GM19455 (cell line): ENCODE measurements around the gene MOK.

Experiments
- ATAC-seq: cut with Tn5 transposase; IDR thresholded peaks from one replicate; pipeline ENCODE4 v1.9.1; 2021; ENCODE audit not compliant: unreplicated experiment

Gene MOK

GRCh38 chr14:102285106-102285505 is 19.9 kb downstream of the MOK start:
- ATAC-seq = no peak

DNA sequence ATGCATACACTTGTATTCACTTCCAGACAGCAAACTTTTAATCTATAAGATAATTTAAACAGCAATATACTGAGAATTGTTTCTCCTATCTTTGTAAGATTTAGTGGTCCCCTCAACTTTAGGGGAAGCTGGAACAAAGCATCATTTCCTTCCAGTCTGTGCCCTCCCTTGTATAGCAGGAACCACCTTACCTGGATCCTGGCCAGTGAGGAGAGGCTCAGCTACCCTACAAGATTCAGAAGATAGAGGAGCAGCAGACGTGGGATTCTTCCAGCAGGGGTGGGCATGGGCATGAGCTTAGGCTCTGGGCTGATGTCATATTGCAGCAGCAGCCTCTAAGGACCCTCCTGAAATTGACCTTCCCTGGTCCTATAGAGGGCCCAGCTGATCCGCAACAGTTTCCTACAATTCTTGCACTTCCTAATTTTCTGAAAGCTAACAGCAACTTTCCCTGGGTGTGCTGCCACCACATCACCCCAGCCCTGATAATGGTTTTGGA is 21.3 kb downstream of the MOK start:
- ATAC-seq = no peak

- ATAC-seq = no peak
Observed at GRCh38 chr14:102282751-102283465, 22.1 kb downstream of the MOK start.

DNA sequence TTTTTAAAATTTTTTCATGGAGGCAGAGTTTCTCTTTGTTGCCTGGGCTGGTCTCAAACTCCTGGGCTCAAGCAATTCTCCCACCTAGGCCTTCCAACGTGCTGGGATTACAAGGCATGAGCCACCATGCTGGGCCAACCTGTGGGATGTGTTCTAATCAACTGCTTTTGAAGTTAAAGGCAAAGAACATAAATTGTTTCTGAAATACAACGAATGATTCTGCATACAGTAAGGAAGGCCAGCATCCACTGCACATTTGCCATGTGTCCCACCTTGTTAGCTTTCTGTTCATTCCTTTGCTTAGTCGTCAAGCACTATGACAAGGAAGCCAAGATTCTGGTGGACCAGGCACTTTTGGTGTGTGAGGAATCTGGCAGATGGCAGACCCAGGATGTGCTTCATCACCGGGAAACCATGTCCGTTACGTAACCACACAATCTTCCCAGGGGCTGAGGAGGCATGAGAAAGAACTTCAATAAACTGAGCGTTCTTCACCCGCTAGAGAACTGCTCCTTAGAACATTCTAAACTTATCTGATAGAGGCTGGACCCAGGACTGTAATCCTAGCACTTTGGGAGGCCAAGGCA is 24.5 kb downstream of the MOK start:
- no peak for ATAC-seq

GRCh38 chr14:102279688-102280348 is 25.1 kb downstream of the MOK start:
- no peak for ATAC-seq

DNA sequence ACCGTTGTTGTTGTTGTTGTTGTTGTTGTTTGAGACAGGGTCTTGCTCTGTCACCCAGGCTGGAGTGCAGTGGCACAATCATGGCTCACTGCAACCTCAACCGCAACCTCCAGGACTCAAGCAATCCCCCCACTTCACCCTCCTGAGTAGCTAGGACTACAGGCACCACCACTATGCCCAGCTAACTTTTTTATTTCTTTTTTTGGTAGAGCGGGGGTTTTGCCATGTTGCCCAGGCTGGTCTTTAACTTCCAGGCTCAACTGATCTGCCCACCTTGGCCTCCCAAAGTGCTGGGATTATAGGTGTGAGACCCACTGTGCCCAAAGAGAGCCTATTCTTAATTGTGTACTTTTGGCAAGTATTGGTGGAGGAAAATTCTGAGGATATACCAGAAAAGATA is 25.7 kb downstream of the MOK start:
- no peak for ATAC-seq

DNA sequence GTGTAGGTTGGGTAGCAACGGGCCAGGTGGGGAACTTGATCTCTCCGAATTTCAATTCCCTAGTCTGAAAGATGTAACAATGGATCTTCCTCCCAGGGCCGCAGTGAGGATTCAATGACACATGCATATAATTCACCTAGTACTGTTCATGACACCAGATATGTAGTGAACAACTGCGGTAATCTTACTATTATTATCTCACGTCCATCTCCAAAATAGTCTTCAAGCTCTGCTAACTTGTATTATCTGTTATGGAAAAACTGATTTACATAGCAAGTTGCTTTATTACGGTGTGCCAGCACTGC is 26.4 kb downstream of the MOK start:
- ATAC-seq = no peak

- no peak for ATAC-seq
Observed at GRCh38 chr14:102277874-102278630, 26.9 kb downstream of the MOK start.

DNA sequence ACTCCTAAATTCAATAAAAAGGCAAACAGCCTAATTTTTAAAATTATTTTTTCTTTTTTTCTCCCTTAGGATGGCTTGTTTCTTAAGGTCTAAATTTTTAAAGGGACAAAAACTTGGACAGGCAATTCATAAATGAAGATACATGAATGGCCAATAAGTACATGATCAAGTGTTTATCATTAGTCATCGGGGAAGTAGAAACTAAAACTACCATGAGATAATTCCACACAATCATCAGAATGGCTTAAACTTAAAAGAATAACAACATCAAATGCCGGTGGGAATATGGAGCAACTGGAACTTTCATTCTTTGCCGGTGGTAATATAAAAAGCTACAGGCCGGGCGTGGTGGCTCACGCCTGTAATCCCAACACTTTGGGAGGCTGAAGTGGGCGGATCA is 29.1 kb downstream of the MOK start:
- ATAC-seq = no peak

- no peak for ATAC-seq
Observed at GRCh38 chr14:102272392-102272791, 32.6 kb downstream of the MOK start.

DNA sequence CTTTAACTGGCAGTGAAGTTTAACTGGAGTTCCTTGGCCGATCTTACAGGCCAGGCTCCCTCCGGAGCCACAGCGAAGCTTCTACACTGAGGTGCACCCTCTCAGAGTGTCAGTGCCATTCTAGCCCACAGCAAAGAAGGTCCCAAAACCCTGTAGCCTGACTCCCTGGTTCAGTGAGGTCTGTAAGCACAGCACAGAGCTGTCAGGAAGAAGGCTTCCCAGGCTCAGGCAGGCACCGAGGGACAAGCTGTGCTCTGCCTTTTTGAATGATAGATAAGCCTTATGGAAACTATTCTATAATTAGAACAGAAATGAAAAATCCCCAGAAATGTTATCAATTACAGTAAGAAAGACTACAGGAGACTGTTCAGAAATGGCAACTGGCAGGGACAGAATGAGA is 40.2 kb downstream of the MOK start:
- ATAC-seq = no peak

DNA sequence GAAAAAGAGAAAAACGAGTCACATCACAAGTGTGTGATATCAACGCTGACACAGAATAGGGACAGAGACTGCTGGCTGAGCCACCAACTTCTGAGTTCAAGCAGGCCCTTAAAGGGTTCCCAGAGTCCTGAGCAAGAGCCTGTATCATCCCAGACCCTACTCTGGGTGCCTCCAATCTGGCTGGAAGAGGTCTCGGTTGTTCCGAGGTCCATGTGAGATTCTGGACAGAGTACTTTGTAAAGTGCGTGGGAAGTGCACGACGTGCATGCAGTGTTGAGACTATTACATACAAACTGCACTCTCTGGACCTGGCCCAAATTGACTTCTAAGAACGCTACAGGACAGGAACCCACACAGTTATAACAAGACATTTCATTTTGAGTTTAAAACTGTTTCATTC is 40.6 kb downstream of the MOK start:
- ATAC-seq = no peak

- no peak for ATAC-seq
Observed at GRCh38 chr14:102262929-102263462, 42.0 kb downstream of the MOK start.

DNA sequence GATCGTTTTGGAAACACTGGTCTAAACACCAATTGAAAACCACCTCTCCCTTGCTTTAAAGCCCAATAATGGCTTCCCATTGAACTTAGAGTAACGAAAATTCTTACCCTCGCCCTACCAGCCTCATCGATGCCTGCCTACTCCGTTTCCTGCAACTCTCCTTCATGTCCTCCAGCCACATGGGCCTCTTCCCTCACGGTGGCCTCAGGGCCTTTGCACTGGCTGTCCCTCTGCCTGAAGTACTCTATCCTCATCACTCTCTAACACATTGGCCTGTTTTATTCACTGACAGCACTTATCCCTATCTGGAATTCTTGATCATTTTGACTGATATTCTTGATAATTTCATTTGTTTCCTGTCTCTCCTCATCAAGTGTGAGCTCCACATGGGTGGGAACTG is 46.8 kb downstream of the MOK start:
- ATAC-seq = no peak

GRCh38 chr14:102256716-102257115 is 48.2 kb downstream of the MOK start:
- no peak for ATAC-seq

- ATAC-seq = no peak
Observed at GRCh38 chr14:102255401-102256190, 49.4 kb downstream of the MOK start.

- no peak for ATAC-seq
Observed at GRCh38 chr14:102252834-102253801, 51.8 kb downstream of the MOK start.

- no peak for ATAC-seq
Observed at GRCh38 chr14:102251161-102251560, 53.8 kb downstream of the MOK start.

DNA sequence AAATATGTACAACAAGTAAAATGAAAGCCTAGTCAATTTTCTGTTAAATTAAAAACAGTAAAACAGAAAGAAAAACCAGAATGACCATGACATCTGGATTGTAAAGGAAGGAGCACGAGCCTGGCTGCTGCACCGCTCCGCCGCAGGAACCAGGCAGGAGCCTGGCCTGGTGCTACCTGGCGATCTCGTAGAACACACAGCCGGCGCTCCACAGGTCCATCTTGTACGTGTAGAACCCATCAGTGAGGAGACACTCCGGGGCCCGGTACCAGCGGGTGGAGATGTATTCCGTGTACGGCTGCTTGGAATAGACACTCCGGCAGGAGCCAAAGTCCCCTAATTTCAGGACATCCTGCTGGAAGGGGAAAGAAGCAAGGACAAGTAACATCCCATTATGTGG is 54.3 kb downstream of the MOK start:
- no peak for ATAC-seq

- ATAC-seq = no peak
Observed at GRCh38 chr14:102249981-102250380, 55.0 kb downstream of the MOK start.
